ENCODE results near the gene NOS1AP.

DNA sequence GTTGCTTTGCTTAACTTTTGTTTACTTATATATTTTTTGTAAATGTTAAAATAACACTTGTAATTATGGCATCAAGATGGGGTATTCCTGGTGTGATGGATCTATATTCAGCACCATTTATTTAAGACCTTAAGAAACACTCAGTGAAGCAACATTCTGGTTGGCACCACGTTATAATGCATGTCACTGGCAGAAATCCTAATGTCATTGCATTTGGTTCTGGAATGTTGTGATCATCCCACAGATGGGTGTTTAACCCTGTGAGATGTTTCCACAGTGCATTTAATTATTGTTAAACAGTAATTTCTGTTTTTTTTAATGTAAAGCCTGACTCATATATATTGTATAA, 116.5 kb downstream of the NOS1AP start:
- TF ChIP-seq POLR2A (IDR thresholded peaks at IDR 0.05; ENCODE audit: low read depth, low read length) = no peak
- TF ChIP-seq POLR2AphosphoS5 (IDR thresholded peaks at IDR 0.05; ENCODE audit: low read depth, low read length) = no peak
